Chondrocyte (in vitro differentiated cells): ENCODE results near the gene XRRA1. TPM values are rescaled to one million over a fixed set of nuclear protein-coding genes. Genes with fewer than 3 reads are reported as not detected.

Experiments used
- DNase-seq: peaks from one replicate; pipeline ENCODE4 v3.0.0; 2021; ENCODE audit warnings: mixed read lengths, low spot score
- H3K27ac Mint-ChIP-seq: one replicate; pipeline ENCODE4 v1.8.0; 2021; ENCODE audit warnings: mild to moderate bottlenecking, moderate library complexity, mixed read lengths; ENCODE audit not compliant: unreplicated experiment
- H3K27me3 Mint-ChIP-seq: 2 replicates; pipeline ENCODE4 v1.8.0; 2021; ENCODE audit warnings: low read depth, mixed read lengths
- H3K36me3 Mint-ChIP-seq: 2 replicates; pipeline ENCODE4 v1.8.0; 2021; ENCODE audit warnings: low read depth, mixed read lengths
- H3K4me1 Mint-ChIP-seq: 2 replicates; pipeline ENCODE4 v1.8.0; 2021; ENCODE audit warnings: low read depth, mild to moderate bottlenecking, mixed read lengths
- H3K4me3 Mint-ChIP-seq: one replicate; pipeline ENCODE4 v1.8.0; 2021; ENCODE audit warnings: mild to moderate bottlenecking, moderate library complexity, mixed read lengths; ENCODE audit not compliant: unreplicated experiment
- H3K9me3 Mint-ChIP-seq: 2 replicates; pipeline ENCODE4 v1.8.0; 2021; ENCODE audit warnings: low read depth, mixed read lengths
- CTCF ChIP-seq: fragments of 200-600 bp; sonication (generic); IDR thresholded peaks from 2 replicates; pipeline ENCODE4 v1.5.0; 2021; ENCODE audit warnings: antibody characterized with exemption, mild to moderate bottlenecking, moderate library complexity
- total RNA-seq: library from RNA; stranded (reverse); gene quantifications from 3 replicates; pipeline ENCODE4 v1.2.1, GENCODE V29; 2021

The XRRA1 gene
- total RNA-seq, 1 donor from 2014 or later = 8.0 TPM

- DNase-seq = no peak
- Mint-ChIP-seq H3K27me3 (no peaks in the 10 kb centered on the region), H3K4me1 (peaks cover 33% of the 10 kb centered on the region), H3K9me3 (peaks cover 2% of the 10 kb centered on the region), H3K36me3 (peaks cover 2% of the 10 kb centered on the region), H3K4me3 (peak overlapping the region; percentile 89), H3K27ac (peak overlapping the region; percentile 97)
- no peak for TF ChIP-seq CTCF
These were observed 1.6 kb upstream of the XRRA1 start for GRCh38 chr11:74950374-74950969.

GRCh38 chr11:74949753-74950137, 854 bp upstream of the XRRA1 start:
- peaks cover 33% of the 10 kb centered on the region for H3K4me1 Mint-ChIP-seq
- no peak for TF ChIP-seq CTCF
- DNase-seq = no peak
- peaks cover under 1% of the 10 kb centered on the region for H3K9me3 Mint-ChIP-seq
- H3K36me3 Mint-ChIP-seq = peaks cover under 1% of the 10 kb centered on the region
- peak overlapping the region; percentile 97 for H3K27ac Mint-ChIP-seq
- H3K27me3 Mint-ChIP-seq = no peaks in the 10 kb centered on the region
- H3K4me3 Mint-ChIP-seq = peak overlapping the region; percentile 89

- no peak for TF ChIP-seq CTCF
- DNase-seq = no peak
- no peaks in the 10 kb centered on the region for H3K27me3 Mint-ChIP-seq
- H3K4me3 Mint-ChIP-seq = peak overlapping the region; percentile 89
- peak overlapping the region; percentile 97 for H3K27ac Mint-ChIP-seq
- no peaks in the 10 kb centered on the region for H3K36me3 Mint-ChIP-seq
- no peaks in the 10 kb centered on the region for H3K9me3 Mint-ChIP-seq
- peaks cover 35% of the 10 kb centered on the region for H3K4me1 Mint-ChIP-seq
These were observed 369 bp downstream of the XRRA1 start for GRCh38 chr11:74948546-74948897.

GRCh38 chr11:74942073-74942759, 6.7 kb downstream of the XRRA1 start:
- Mint-ChIP-seq H3K4me3 (no peak overlapping the region), H3K36me3 (peaks cover 12% of the 10 kb centered on the region), H3K27ac (no peak overlapping the region), H3K9me3 (no peaks in the 10 kb centered on the region), H3K4me1 (peaks cover 12% of the 10 kb centered on the region), H3K27me3 (no peaks in the 10 kb centered on the region)
- TF ChIP-seq CTCF = no peak
- DNase-seq = no peak

GRCh38 chr11:74941492-74941891, 7.4 kb downstream of the XRRA1 start:
- Mint-ChIP-seq H3K36me3 (peaks cover 15% of the 10 kb centered on the region), H3K27ac (no peak overlapping the region), H3K27me3 (no peaks in the 10 kb centered on the region), H3K9me3 (no peaks in the 10 kb centered on the region), H3K4me3 (no peak overlapping the region), H3K4me1 (peaks cover 12% of the 10 kb centered on the region)
- no peak for TF ChIP-seq CTCF
- no peak for DNase-seq
